OCI-LY7 (cell line): ENCODE results near the gene HEXIM2. TPM values are rescaled to one million over a fixed set of nuclear protein-coding genes. Genes with fewer than 3 reads are reported as not detected.

Experiments
- BruUV-seq: library from RNA; stranded (reverse); fragments of 400-500 nt; replicated peaks from 2 replicates; lab custom pipeline; 2021; lab: Mats Ljungman, UMichigan
- CTCF ChIA-PET: fragments of 300-600 bp; sonication (Branson Sonifier 250); formaldehyde crosslinking; loops from one replicate; lab custom pipeline; 2022; ENCODE audit warnings: antibody characterized with exemption; ENCODE audit not compliant: unreplicated experiment; lab: Charles Lee
- POLR2A ChIA-PET: fragments of 300-600 bp; sonication (Branson Sonifier 250); formaldehyde crosslinking; loops from one replicate; lab custom pipeline; 2022; ENCODE audit warnings: antibody characterized with exemption; lab: Charles Lee
- DNase-seq: peaks from one replicate; pipeline ENCODE4 v3.0.0-alpha.2; 2015; ENCODE audit warnings: low spot score
- H2AFZ ChIP-seq: fragments of 200-600 bp; sonication (generic), shearing (Covaris generic); 2 replicates; pipeline ENCODE4 v1.6.1; 2014; ENCODE audit warnings: mild to moderate bottlenecking, antibody characterized with exemption, low read length, moderate library complexity
- H3K27ac ChIP-seq: fragments of 200-600 bp; sonication (generic); 2 replicates; pipeline ENCODE4 v1.5.1; 2014; ENCODE audit warnings: mixed run types, low read depth, mild to moderate bottlenecking, moderate library complexity, low read length, inconsistent platforms; ENCODE audit not compliant: poor library complexity, severe bottlenecking
- H3K36me3 ChIP-seq: fragments of 200-600 bp; sonication (generic); 2 replicates; pipeline ENCODE4 v1.6.1; 2014; ENCODE audit warnings: mild to moderate bottlenecking, antibody characterized with exemption, low read length, moderate library complexity, mixed read lengths; ENCODE audit not compliant: insufficient read depth
- H3K4me1 ChIP-seq: fragments of 200-600 bp; sonication (generic); 2 replicates; pipeline ENCODE4 v1.5.1; 2014; ENCODE audit warnings: mild to moderate bottlenecking, low read length; ENCODE audit not compliant: insufficient read depth, poor library complexity, severe bottlenecking
- H3K4me2 ChIP-seq: fragments of 200-600 bp; sonication (generic); 2 replicates; pipeline ENCODE4 v1.6.1; 2014; ENCODE audit warnings: mild to moderate bottlenecking, low read length
- H3K4me3 ChIP-seq: fragments of 200-600 bp; sonication (generic); 2 replicates; pipeline ENCODE4 v1.5.1; 2014; ENCODE audit warnings: mild to moderate bottlenecking, low read depth, low read length; ENCODE audit not compliant: poor library complexity, severe bottlenecking
- H3K79me2 ChIP-seq: fragments of 200-600 bp; sonication (generic); 2 replicates; pipeline ENCODE4 v1.6.1; 2016; ENCODE audit warnings: low read depth, mild to moderate bottlenecking, low read length, moderate library complexity, mixed read lengths; ENCODE audit not compliant: insufficient read depth
- H3K9me2 ChIP-seq: fragments of 200-600 bp; sonication (generic); 2 replicates; pipeline ENCODE4 v1.6.1; 2016; ENCODE audit warnings: mild to moderate bottlenecking, low read length, mixed read lengths; ENCODE audit not compliant: insufficient read depth
- H3K9me3 ChIP-seq: fragments of 200-600 bp; sonication (generic); 2 replicates; pipeline ENCODE4 v1.6.1; 2014; ENCODE audit warnings: mild to moderate bottlenecking, mixed run types, low read length, mixed read lengths
- H4K20me1 ChIP-seq: fragments of 200-600 bp; sonication (generic); 2 replicates; pipeline ENCODE4 v1.6.1; 2014; ENCODE audit warnings: mild to moderate bottlenecking, antibody characterized with exemption, low read length, moderate library complexity, mixed read lengths; ENCODE audit not compliant: insufficient read depth
- EZH2phosphoT487 ChIP-seq: fragments of 200-600 bp; sonication (generic); IDR thresholded peaks from 2 replicates; pipeline ENCODE4 v1.6.1; 2018; ENCODE audit warnings: low read depth, borderline replicate concordance, mild to moderate bottlenecking, mixed run types, antibody characterized with exemption, low read length, moderate library complexity, mixed read lengths
- intact Hi-C: fragments of 100-400 bp; cut with micrococcal nuclease; formaldehyde crosslinking; loops from one replicate; pipeline ENCODE4 v1.10.0; 2022; ENCODE audit not compliant: unreplicated experiment
- total RNA-seq, 2 experiments: library from RNA; depleted of rRNA in 1 of 2; stranded (reverse); fragments of >200 nt in 1 of 2; shearing (Covaris generic) in 1 of 2; gene quantifications; 2 replicates each; pipeline ENCODE4 v1.2.3, GENCODE V29; 2014 to 2022
- TF ChIP-seq, protein P1 (sequence below): fragments of 200-600 bp; sonication (generic); conservative IDR thresholded peaks from 2 replicates; pipeline ENCODE4 v1.5.1; 2014; ENCODE audit warnings: mild to moderate bottlenecking, antibody characterized with exemption, low read length, moderate library complexity, mixed read lengths

The HEXIM2 gene
- total RNA-seq, 2 experiments from 2014 or later = 8.6 to 11.1 TPM

- Histone ChIP-seq H4K20me1 (no peaks in the 10 kb centered on the region), H3K27ac (no peak overlapping the region), H3K4me1 (peaks cover 13% of the 10 kb centered on the region), H3K36me3 (no peaks in the 10 kb centered on the region), H2AFZ (no peak overlapping the region), H3K9me2 (no peaks in the 10 kb centered on the region), H3K79me2 (no peaks in the 10 kb centered on the region), H3K4me2 (no peak overlapping the region), H3K4me3 (no peak overlapping the region), H3K9me3 (no peaks in the 10 kb centered on the region)
- ChIA-PET CTCF (no interaction called here), POLR2A (no interaction called here)
- intact Hi-C loops = no loop called here
- TF ChIP-seq, protein P1, sequence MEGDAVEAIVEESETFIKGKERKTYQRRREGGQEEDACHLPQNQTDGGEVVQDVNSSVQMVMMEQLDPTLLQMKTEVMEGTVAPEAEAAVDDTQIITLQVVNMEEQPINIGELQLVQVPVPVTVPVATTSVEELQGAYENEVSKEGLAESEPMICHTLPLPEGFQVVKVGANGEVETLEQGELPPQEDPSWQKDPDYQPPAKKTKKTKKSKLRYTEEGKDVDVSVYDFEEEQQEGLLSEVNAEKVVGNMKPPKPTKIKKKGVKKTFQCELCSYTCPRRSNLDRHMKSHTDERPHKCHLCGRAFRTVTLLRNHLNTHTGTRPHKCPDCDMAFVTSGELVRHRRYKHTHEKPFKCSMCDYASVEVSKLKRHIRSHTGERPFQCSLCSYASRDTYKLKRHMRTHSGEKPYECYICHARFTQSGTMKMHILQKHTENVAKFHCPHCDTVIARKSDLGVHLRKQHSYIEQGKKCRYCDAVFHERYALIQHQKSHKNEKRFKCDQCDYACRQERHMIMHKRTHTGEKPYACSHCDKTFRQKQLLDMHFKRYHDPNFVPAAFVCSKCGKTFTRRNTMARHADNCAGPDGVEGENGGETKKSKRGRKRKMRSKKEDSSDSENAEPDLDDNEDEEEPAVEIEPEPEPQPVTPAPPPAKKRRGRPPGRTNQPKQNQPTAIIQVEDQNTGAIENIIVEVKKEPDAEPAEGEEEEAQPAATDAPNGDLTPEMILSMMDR = no peak
- TF ChIP-seq EZH2phosphoT487 = no peak
- DNase-seq = no peak
- BruUV-seq = no TSS peak
Observed at GRCh38 chr17:45177563-45177962, 15.9 kb downstream of the HEXIM2 start.

DNA sequence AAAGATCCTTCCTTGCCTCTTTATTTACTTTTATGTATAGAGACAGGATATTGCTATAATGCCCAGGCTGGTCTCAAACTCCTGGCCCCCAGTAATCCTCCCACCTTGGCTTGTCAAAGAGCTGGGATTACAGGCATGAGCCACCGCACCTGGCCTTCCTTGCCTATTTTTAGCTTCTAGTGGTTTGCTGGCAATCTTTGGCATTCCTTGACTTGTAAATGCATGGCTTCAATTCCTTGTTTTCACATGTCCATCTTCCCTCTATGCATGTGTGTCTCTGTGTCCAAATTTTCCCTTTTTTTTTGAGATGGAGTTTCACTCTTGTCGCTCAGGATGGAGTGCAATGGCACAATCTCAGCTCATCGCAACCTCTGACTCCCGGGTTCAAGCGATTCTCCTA, 22.5 kb downstream of the HEXIM2 start:
- Histone ChIP-seq H3K4me1 (peaks cover 5% of the 10 kb centered on the region), H3K4me3 (no peak overlapping the region), H3K4me2 (no peak overlapping the region), H4K20me1 (no peaks in the 10 kb centered on the region), H3K79me2 (no peaks in the 10 kb centered on the region), H3K9me3 (no peaks in the 10 kb centered on the region), H2AFZ (no peak overlapping the region), H3K9me2 (no peaks in the 10 kb centered on the region), H3K27ac (no peak overlapping the region), H3K36me3 (no peaks in the 10 kb centered on the region)
- CTCF ChIA-PET = interaction anchor here (1.0 kb wide), 1 partner anchor 13 kb away, joined by 3 read pairs; no protein-coding TSS in a partner anchor
- BruUV-seq = no TSS peak
- intact Hi-C loops = no loop called here
- TF ChIP-seq, protein P1 = no peak
- no peak for TF ChIP-seq EZH2phosphoT487
- POLR2A ChIA-PET = interaction anchor here (0.7 kb wide), 1 partner anchor 51 kb away, joined by 3 read pairs; no protein-coding TSS in a partner anchor
- no peak for DNase-seq

- TF ChIP-seq, protein P1 = no peak
- TF ChIP-seq EZH2phosphoT487 = no peak
- Histone ChIP-seq H3K4me1 (peaks cover 17% of the 10 kb centered on the region), H2AFZ (no peak overlapping the region), H3K9me3 (no peaks in the 10 kb centered on the region), H3K4me3 (no peak overlapping the region), H4K20me1 (no peaks in the 10 kb centered on the region), H3K79me2 (no peaks in the 10 kb centered on the region), H3K27ac (no peak overlapping the region), H3K36me3 (no peaks in the 10 kb centered on the region), H3K4me2 (no peak overlapping the region), H3K9me2 (no peaks in the 10 kb centered on the region)
- intact Hi-C loops = no loop called here
- ChIA-PET CTCF (no interaction called here), POLR2A (interaction anchor here (0.6 kb wide), 2 partner anchors 15 to 294 kb away, joined by 3 to 5 read pairs; no protein-coding TSS in a partner anchor)
- no TSS peak for BruUV-seq
- DNase-seq = no peak
Observed at GRCh38 chr17:45186801-45187354, 25.2 kb downstream of the HEXIM2 start.
